ENCODE measurements around the gene STX4.

STX4 gene

GRCh38 chr16:31032736-31033708 is at the start of gene STX4:
TSS of gene STX4 (plus strand) at chr16:31033558. CDS start at chr16:31033806, 248 bp downstream.
- DNase-seq (ENCODE audit: low spot score) = peak; percentile 98

GRCh38 chr16:30983898-30984610 is 49.3 kb upstream of the STX4 start:
- no peak for DNase-seq (ENCODE audit: low spot score)

- peak; percentile 78 for DNase-seq (ENCODE audit: low spot score)
Observed at GRCh38 chr16:30984669-30985400, 48.5 kb upstream of the STX4 start, which contains the start of gene HSD3B7. TSS of gene HSD3B7 (plus strand) at chr16:30985207. CDS start at chr16:30985659, 452 bp downstream.

- DNase-seq (ENCODE audit: low spot score) = peak; percentile 11
Observed at GRCh38 chr16:30985401-30986128, 47.8 kb upstream of the STX4 start.

- no peak for DNase-seq (ENCODE audit: low spot score)
Observed at GRCh38 chr16:30986129-30986991, 47.0 kb upstream of the STX4 start.

GRCh38 chr16:30987581-30988190 is 45.7 kb upstream of the STX4 start:
- DNase-seq (ENCODE audit: low spot score) = no peak

- DNase-seq (ENCODE audit: low spot score) = no peak
Observed at GRCh38 chr16:30989469-30990047, 43.8 kb upstream of the STX4 start.

- no peak for DNase-seq (ENCODE audit: low spot score)
Observed at GRCh38 chr16:30990105-30990504, 43.3 kb upstream of the STX4 start.

GRCh38 chr16:30991052-30991451 is 42.3 kb upstream of the STX4 start:
- no peak for DNase-seq (ENCODE audit: low spot score)

- no peak for DNase-seq (ENCODE audit: low spot score)
Observed at GRCh38 chr16:30992276-30992780, 41.0 kb upstream of the STX4 start.

GRCh38 chr16:30992931-30993816 is 40.2 kb upstream of the STX4 start:
- no peak for DNase-seq (ENCODE audit: low spot score)

- no peak for DNase-seq (ENCODE audit: low spot score)
Observed at GRCh38 chr16:30995927-30996323, 37.4 kb upstream of the STX4 start.

GRCh38 chr16:30996324-30996984 is 36.9 kb upstream of the STX4 start:
- DNase-seq (ENCODE audit: low spot score) = peak; percentile 46

GRCh38 chr16:30996985-30997724 is 36.2 kb upstream of the STX4 start:
- DNase-seq (ENCODE audit: low spot score) = peak; percentile 82

GRCh38 chr16:30997725-30998711 is 35.3 kb upstream of the STX4 start:
- DNase-seq (ENCODE audit: low spot score) = no peak
